ENCODE measurements around the gene CYTH4. TPM values are rescaled to one million over a fixed set of nuclear protein-coding genes. Genes with fewer than 3 reads are reported as not detected.
A peak's percentile ranks its signal among the peaks of the same experiment; 100 is the strongest.

The CYTH4 gene
- total RNA-seq, 1 experiment from 2014 or later = 3.8 TPM

GRCh38 chr22:37308385-37309200 is 26.3 kb downstream of the CYTH4 start:
- Histone ChIP-seq H3K9ac (ENCODE audit: low read length) (no peak overlapping the region), H4K20me1 (ENCODE audit: insufficient read depth) (no peaks in the 10 kb centered on the region), H3K4me3 (replicated peaks in 1 of 2; ENCODE audit: low read depth in 1 of 2, low read length in 2 of 2) (no peak overlapping the region), H3K4me1 (ENCODE audit: control insufficient read depth in 1 of 2, insufficient read depth in 2 of 2, low read length in 2 of 2) (peaks cover 59 to 74% of the 10 kb centered on the region in 2 experiments), H3K9me2 (ENCODE audit: insufficient read depth) (no peaks in the 10 kb centered on the region), H3K9me3 (ENCODE audit: control insufficient read depth in 1 of 2, insufficient read depth in 1 of 2, low read depth in 1 of 2, low read length in 2 of 2) (no peaks in the 10 kb centered on the region), H3K4me2 (ENCODE audit: low read length) (peak overlapping the region; percentile 54), H3K79me2 (ENCODE audit: insufficient read depth, low read length) (no peaks in the 10 kb centered on the region), H3K27ac (ENCODE audit: low read depth, low read length) (peak overlapping the region; percentile 72; the same call in 1 of the 2 replicates), H3K27me3 (ENCODE audit: insufficient read depth, low read length) (no peaks in the 10 kb centered on the region), H2AFZ (ENCODE audit: low read depth, low read length, poor library complexity, severe bottlenecking) (no peak overlapping the region), H3K36me3 (ENCODE audit: control insufficient read depth in 1 of 2, insufficient read depth in 2 of 2, low read length in 2 of 2) (no peaks in the 10 kb centered on the region)
- no peak for TF ChIP-seq POLR2AphosphoS5 (IDR thresholded peaks at IDR 0.05; ENCODE audit: low read depth, low read length)
- no peak for TF ChIP-seq ELF1 (IDR thresholded peaks at IDR 0.05; ENCODE audit: borderline replicate concordance, low read depth)
- no peak for TF ChIP-seq ZFX (IDR thresholded peaks at IDR 0.05)
- TF ChIP-seq EZH2phosphoT487 (IDR thresholded peaks at IDR 0.05; ENCODE audit: borderline replicate concordance) = no peak
- no peak for TF ChIP-seq FOSL1 (IDR thresholded peaks at IDR 0.05; ENCODE audit: low read depth)
- TF ChIP-seq, protein P1, sequence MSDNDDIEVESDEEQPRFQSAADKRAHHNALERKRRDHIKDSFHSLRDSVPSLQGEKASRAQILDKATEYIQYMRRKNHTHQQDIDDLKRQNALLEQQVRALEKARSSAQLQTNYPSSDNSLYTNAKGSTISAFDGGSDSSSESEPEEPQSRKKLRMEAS (IDR thresholded peaks at IDR 0.05) = no peak
- no peak for TF ChIP-seq SIN3A (IDR thresholded peaks at IDR 0.05; ENCODE audit: low read depth)
- no peak for TF ChIP-seq CEBPB (IDR thresholded peaks at IDR 0.05; ENCODE audit: low read depth)
- no peak for TF ChIP-seq CBX3 (IDR thresholded peaks at IDR 0.05; ENCODE audit: low read depth)
- TF ChIP-seq EZH2 (IDR thresholded peaks at IDR 0.05) = no peak
- TF ChIP-seq, protein P2, sequence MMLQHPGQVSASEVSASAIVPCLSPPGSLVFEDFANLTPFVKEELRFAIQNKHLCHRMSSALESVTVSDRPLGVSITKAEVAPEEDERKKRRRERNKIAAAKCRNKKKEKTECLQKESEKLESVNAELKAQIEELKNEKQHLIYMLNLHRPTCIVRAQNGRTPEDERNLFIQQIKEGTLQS (IDR thresholded peaks at IDR 0.05) = no peak
- no peak for TF ChIP-seq JUND (IDR thresholded peaks at IDR 0.05)
- no peak for TF ChIP-seq ZBTB33 (IDR thresholded peaks at IDR 0.05; ENCODE audit: extremely low read depth, insufficient replicate concordance, low read length)
- no peak for TF ChIP-seq POLR2A (IDR thresholded peaks at IDR 0.05; ENCODE audit: borderline replicate concordance, extremely low read depth, insufficient read depth, insufficient read length)
- intact Hi-C loops (cut with micrococcal nuclease) = no loop called here
- no peak for DNase-seq (ENCODE audit: low read depth, low spot score)
- ATAC-seq = no peak
- no TSS peak for BruUV-seq (replicated peaks)
- ChIA-PET POLR2A (no interaction called here), RAD21 (ENCODE audit: low non-redundant PET in 1 of 2, low total read pairs in 2 of 2, uncharacterized antibody in 2 of 2, unreplicated experiment in 2 of 2) (interaction anchor here in 1 of 2 experiments (1.1 kb wide), 1 partner anchor 15 kb away, joined by 3 read pairs; no protein-coding TSS in a partner anchor), CTCF (no interaction called here)

All from HCT116 (cell line).